G401 (cell line): ENCODE data around the gene PARP8. TPM values are rescaled to one million over a fixed set of nuclear protein-coding genes. Genes with fewer than 3 reads are reported as not detected.
A peak's percentile ranks its signal among the peaks of the same experiment; 100 is the strongest.

Experiments
- DNase-seq: peaks from one replicate; pipeline ENCODE4 v3.0.0-alpha.2; 2015; ENCODE audit warnings: low spot score
- in situ Hi-C: cut with HindIII; loops from 2 replicates; pipeline ENCODE4 v1.10.0; 2016; ENCODE audit warnings: low sequenced_read_pairs, mixed read lengths
- total RNA-seq: library from RNA; depleted of rRNA; stranded (reverse); fragments of >200 nt; shearing (Covaris generic); gene quantifications from 2 replicates; pipeline ENCODE4 v1.2.3, GENCODE V29; 2014

Gene PARP8
- total RNA-seq, 1 experiment from 2014 or later = not detected

GRCh38 chr5:50722223-50722622, 55.8 kb downstream of the PARP8 start:
- no peak for DNase-seq
- in situ Hi-C loops = no loop called here

DNA sequence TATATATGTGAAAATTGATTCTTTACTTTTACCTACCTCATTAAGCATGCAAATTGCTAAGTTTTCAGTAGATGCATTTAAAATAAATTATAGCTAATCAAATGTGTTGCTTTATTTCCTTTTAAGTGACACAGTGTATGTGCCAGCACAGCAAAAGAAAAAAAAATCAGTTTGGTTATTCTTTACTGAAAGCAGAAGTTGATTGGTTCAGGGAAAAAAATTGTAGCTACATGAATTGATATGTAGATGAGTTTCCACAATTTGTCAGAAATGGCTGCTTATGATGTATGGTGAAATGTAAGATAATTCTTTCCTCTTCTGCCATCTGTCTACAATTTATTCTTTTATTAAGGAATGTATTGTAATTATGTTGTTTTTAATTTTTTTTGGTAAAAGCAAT, 57.8 kb downstream of the PARP8 start:
- DNase-seq = no peak
- in situ Hi-C loops = no loop called here

DNA sequence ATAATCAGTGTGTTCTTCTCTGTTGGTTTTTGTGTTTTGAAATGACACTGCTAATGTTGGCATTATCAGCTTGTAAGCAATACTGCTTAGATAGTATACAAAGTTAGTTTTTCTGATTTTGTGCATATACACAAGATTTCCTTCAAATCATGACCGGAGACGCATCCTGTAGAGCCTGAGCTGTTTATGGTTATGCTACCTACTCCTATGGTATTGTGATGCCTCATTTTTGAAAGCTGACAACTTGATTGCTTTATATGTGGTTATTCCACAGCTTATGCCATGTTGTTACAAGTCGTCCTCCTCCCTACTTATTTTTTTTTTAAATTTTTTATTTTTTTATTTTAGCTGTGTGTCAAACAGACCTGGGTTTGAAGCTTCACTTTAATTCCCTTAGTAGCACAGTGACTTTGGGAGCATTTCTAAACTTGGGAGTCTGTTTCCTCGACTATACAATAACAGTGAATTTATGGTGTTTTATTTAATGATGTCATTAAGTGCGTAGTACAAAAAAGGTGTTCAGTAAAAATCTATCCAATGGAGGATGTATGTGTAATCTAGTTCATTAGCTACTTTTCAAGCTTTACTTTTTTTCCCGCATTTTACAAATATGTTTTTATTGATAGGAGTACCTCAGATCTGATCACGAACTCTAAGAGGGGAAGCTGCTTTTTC, 59.5 kb downstream of the PARP8 start:
- in situ Hi-C loops = no loop called here
- DNase-seq = no peak

GRCh38 chr5:50726475-50727148, 60.2 kb downstream of the PARP8 start:
- in situ Hi-C loops = no loop called here
- DNase-seq = no peak

DNA sequence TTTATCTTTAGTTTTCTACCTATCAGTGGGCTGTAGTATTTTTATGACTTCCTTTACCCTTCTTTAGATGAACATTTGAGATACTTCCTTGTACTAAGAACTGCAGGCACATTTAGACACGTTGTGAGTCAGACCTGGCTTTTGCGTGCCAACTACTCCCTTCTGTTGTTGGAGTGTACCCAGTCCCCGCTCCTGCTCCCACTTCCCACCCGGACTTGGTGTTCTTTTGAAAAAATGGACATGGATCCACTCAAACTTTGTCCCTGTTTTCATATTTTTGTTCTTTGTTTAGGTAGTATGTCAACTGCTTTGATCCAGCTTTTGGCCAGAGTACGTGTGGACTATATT, 60.7 kb downstream of the PARP8 start:
- no peak for DNase-seq
- in situ Hi-C loops = no loop called here

- no peak for DNase-seq
- in situ Hi-C loops = no loop called here
These were observed 61.4 kb downstream of the PARP8 start for GRCh38 chr5:50727845-50728244.

- no peak for DNase-seq
These were observed 63.9 kb downstream of the PARP8 start for GRCh38 chr5:50730336-50730735.

GRCh38 chr5:50730841-50731240, 64.4 kb downstream of the PARP8 start:
- in situ Hi-C loops = no loop called here

More at GRCh38 chr5:50730336-50730735, 63.9 kb downstream of the PARP8 start:
- in situ Hi-C loops = no loop called here

GRCh38 chr5:50733741-50734140, 67.3 kb downstream of the PARP8 start:
- in situ Hi-C loops = no loop called here

More at GRCh38 chr5:50730841-50731240, 64.4 kb downstream of the PARP8 start:
- no peak for DNase-seq

DNA sequence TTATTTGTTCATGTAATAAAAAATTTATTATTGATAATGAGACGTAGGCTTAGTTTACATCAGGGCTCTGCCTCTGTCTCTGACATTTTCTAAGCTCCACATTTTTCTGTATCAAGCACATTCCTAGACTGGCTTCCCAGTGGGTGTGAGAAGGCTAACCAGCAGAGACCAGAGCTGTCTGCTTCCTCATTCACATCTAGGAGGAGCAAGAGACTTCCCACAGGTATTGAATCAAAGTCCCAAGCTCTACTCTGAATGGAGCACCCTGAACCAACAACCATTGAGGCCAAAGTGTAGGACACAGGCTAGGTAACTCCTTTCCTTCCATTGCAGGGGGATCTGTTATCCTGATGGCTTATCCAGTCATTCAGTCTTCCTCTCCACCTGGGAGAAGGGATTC, 72.4 kb downstream of the PARP8 start:
- DNase-seq = no peak
- in situ Hi-C loops = no loop called here

More at GRCh38 chr5:50733741-50734140, 67.3 kb downstream of the PARP8 start:
- no peak for DNase-seq

- in situ Hi-C loops = no loop called here
- no peak for DNase-seq
These were observed 74.4 kb downstream of the PARP8 start for GRCh38 chr5:50740832-50741231.

DNA sequence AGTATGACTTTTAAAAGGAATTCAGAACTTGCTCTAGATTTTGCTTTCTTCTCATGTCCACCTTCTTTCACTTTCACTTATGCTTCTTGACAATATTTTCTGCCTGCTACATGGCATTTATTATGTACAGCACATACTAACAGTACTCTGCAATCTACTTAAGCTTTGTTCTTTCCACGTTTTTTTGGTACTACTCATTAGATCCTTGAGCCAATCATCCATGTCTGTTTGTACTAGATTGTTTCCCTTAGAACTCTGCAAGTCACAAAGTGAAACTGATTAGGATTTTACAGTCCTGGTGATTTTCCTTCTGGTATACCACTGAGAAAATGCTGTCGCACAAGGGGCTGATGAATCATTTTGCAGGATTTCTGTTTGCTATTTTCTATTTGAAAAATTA, 78.3 kb downstream of the PARP8 start:
- DNase-seq = peak; percentile 18
- in situ Hi-C loops = no loop called here

DNA sequence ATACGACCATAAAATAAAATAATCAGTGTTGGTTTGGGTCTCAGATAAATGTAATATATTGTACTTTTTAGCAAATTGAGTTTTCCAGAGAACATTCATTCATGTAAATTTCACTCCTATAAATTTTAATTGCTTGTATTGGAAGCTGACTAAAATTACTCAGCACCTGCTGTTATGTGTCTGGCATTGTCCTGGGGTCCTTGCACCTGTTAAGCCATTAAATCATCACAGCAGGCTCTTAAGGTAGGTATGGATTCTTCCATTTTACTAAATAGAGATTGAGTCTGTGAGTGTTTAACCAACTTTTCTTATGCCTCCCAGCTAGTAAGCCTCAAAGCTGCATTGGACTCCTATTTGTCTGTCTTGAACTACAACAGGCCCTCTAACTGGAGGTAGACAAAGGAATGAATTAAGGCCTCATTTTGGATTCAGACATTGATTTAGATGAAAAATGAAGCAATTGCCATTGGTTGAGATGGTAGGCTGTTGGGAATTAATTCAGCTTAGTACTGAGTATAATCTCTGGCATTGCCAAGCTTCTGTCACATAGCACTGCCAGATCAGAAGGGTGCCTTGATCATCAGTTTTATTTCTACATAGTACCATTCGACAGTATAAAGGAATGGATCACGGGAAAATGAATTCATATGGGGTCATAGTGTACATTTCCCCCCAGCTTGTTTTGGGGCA, 78.9 kb downstream of the PARP8 start:
- peak; percentile 34 for DNase-seq
- in situ Hi-C loops = no loop called here

- no peak for DNase-seq
- in situ Hi-C loops = no loop called here
These were observed 82.7 kb downstream of the PARP8 start for GRCh38 chr5:50749181-50749580.

DNA sequence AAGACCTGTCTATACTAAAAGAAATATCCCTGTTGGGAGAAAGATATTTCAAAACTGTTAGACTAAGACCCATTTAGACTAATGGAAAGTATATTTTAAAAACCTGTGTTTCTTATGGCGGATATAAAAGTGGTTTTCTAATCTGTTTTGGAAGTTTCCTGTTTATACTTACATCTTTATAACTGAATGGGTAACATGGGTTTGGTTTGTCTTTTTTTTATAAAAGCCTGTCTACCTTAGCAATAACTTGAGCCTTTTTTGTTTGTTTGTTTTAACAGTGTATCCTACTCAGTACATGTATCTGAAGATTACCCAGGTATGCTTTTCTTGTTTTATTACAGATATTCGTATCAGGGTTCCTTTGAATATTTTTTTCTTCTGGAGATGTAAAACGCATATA, 83.4 kb downstream of the PARP8 start:
- in situ Hi-C loops = no loop called here
- DNase-seq = no peak

DNA sequence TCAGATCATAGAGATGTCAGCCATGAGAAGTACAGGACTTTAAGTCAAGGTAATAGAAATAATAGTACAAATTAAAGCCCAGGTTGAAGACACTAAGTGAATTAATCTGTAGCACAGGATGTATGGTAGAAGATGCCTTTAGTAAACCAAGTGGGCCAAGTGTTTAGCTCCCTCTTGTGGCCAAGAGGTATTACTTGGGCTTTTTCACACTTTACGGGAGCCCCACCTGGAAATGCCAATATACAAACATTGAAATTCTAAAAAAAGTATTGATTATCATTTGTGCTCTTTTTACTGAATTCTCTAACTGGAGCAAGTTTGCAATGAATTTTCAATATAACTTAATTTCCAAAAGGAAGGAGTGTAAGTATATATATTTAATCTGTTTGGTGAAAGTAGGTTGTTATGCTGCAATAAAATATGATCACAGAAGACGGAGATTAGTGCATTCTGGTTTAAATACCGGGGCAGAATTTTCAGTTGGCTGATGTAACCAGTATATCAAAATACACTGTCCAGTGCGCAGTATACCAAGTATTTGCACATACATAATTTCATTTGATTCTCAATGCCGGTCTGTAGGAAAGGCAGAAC, 84.7 kb downstream of the PARP8 start:
- DNase-seq = peak; percentile 14
- in situ Hi-C loops = no loop called here

DNA sequence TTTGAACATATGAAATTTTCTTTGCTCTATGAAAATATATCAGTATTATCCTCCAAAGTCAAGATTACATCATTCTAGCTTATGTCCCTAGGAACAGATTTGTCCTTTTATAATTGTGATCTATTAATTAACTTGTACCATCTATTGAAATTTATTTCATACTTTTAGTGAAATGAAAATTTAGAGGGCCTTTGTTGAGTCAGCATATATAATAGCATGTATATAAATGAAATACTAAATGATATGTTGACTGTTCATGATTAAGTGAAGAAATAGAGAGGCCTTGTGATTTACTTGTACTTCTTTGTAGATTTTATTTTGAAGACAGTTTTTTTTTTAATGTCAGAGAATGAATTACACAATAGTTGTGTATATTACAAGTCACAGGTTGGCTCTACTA, 86.4 kb downstream of the PARP8 start:
- DNase-seq = no peak
- in situ Hi-C loops = no loop called here

DNA sequence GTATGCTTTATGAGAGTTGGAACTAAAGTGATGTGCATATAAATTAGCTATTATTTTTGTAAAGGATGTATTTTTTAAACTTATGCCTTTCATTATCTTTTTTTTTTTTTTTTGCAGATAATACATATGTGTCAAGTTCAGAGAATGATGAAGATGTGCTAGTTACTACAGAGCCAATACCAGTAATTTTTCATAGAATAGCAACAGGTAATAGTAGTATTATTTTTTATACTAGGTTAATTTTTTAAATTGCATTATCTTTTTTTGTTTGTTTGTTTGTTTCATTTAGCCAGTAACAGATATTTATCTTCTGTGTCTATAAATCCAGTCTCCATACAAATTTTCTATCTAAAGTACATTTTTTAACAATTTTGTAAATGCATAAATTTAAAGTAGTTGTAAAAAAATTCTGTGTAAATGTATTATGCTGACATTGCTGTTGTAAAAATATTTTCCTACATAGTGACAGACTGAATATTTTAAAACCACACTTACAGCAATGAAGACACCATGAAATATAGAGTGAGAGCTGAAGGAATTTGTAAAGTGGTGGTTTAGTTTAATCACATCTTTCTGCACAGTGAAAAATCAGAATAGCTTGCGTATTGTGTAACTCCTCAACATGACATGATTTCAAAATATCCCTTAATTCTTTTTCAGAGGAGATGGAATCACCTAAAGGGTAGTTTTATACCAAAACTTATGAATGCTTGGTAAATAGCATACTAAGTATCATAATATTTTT, 93.3 kb downstream of the PARP8 start:
- DNase-seq = no peak
- in situ Hi-C loops = no loop called here

- DNase-seq = no peak
- in situ Hi-C loops = no loop called here
These were observed 96.9 kb downstream of the PARP8 start for GRCh38 chr5:50763351-50763750.
